Panc1 (cell line): ENCODE measurements around the gene EVI2B. TPM values are rescaled to one million over a fixed set of nuclear protein-coding genes. Genes with fewer than 3 reads are reported as not detected.

Experiments
- ATAC-seq: fragments of 200-7000 bp; cut with Tn5 transposase; 2 replicates; pipeline ENCODE4 v1.9.1; 2020; ENCODE audit warnings: mild to moderate bottlenecking, moderate library complexity
- BruUV-seq: library from RNA; stranded (reverse); fragments of 400-500 nt; replicated peaks from 2 replicates; lab custom pipeline; 2021; lab: Mats Ljungman, UMichigan
- CTCF ChIA-PET: fragments of 300-600 bp; sonication (Branson Sonifier 250); formaldehyde crosslinking; loops from one replicate; lab custom pipeline; 2022; ENCODE audit warnings: antibody characterized with exemption; lab: Charles Lee
- POLR2A ChIA-PET: fragments of 300-600 bp; sonication (Branson Sonifier 250); formaldehyde crosslinking; loops from one replicate; lab custom pipeline; 2022; ENCODE audit warnings: antibody characterized with exemption; lab: Charles Lee
- DNase-seq: peaks from one replicate; pipeline ENCODE4 v3.0.0-alpha.2; 2010; ENCODE audit warnings: low read depth, low spot score
- H3K27ac ChIP-seq: 2 replicates; pipeline ENCODE4 v1.5.1; 2011; ENCODE audit warnings: mild to moderate bottlenecking, low read length, inconsistent platforms
- H3K27me3 ChIP-seq: fragments of 200-500 bp; sonication (Bioruptor generic); 2 replicates; pipeline ENCODE4 v1.6.0; 2014; ENCODE audit warnings: low read length, inconsistent platforms; ENCODE audit not compliant: control insufficient read depth, insufficient read depth
- H3K36me3 ChIP-seq: fragments of 200-500 bp; sonication (Bioruptor generic); 2 replicates; pipeline ENCODE4 v1.5.1; 2014; ENCODE audit warnings: inconsistent platforms, mild to moderate bottlenecking, low read length, moderate library complexity; ENCODE audit not compliant: control insufficient read depth, insufficient read depth
- H3K4me1 ChIP-seq: 2 replicates; pipeline ENCODE4 v1.5.1; 2011; ENCODE audit warnings: inconsistent platforms, mild to moderate bottlenecking, low read length, moderate library complexity; ENCODE audit not compliant: control insufficient read depth, insufficient read depth
- H3K4me3 ChIP-seq, 2 experiments: 2 replicates each; pipeline ENCODE4 v1.5.1; 2011 to 2012; ENCODE audit warnings: low read depth in 2 of 2, low read length in 2 of 2, mild to moderate bottlenecking in 2 of 2, inconsistent platforms in 1 of 2, moderate library complexity in 1 of 2
- H3K9me3 ChIP-seq: fragments of 200-500 bp; sonication (Bioruptor generic); 2 replicates; pipeline ENCODE4 v1.5.1; 2014; ENCODE audit warnings: low read depth, mild to moderate bottlenecking, inconsistent platforms, low read length, moderate library complexity; ENCODE audit not compliant: control insufficient read depth, insufficient read depth
- CTCF ChIP-seq: fragments of 450-650 bp; IDR thresholded peaks from 2 replicates; pipeline ENCODE4 v1.5.1; 2017; ENCODE audit warnings: mild to moderate bottlenecking
- POLR2AphosphoS5 ChIP-seq: IDR thresholded peaks from 2 replicates; pipeline ENCODE4 v1.6.1; 2012; ENCODE audit warnings: mild to moderate bottlenecking, low read depth, low read length, moderate library complexity
- REST ChIP-seq, 2 experiments: IDR thresholded peaks; 2 replicates each; pipeline ENCODE4 v1.6.1; 2011 to 2012; ENCODE audit warnings: low read depth in 2 of 2, control low read depth in 1 of 2, low read length in 1 of 2, mild to moderate bottlenecking in 1 of 2, moderate library complexity in 1 of 2; ENCODE audit not compliant: insufficient read depth in 1 of 2
- SIN3A ChIP-seq: IDR thresholded peaks from 2 replicates; pipeline ENCODE4 v1.6.1; 2012; ENCODE audit warnings: low read depth, mild to moderate bottlenecking, low read length, moderate library complexity, borderline replicate concordance; ENCODE audit not compliant: insufficient read depth
- TCF7L2 ChIP-seq: IDR thresholded peaks from 2 replicates; pipeline ENCODE4 v1.6.1; 2011; ENCODE audit warnings: mild to moderate bottlenecking, low read depth, low read length, inconsistent platforms
- in situ Hi-C: cut with HindIII; loops from 2 replicates; pipeline ENCODE4 v1.10.0; 2016; ENCODE audit warnings: low sequenced_read_pairs, low pct_unique_long_range_greater_than_20kb
- intact Hi-C: fragments of 100-400 bp; cut with micrococcal nuclease; formaldehyde crosslinking; loops from one replicate; pipeline ENCODE4 v1.10.0; 2022; ENCODE audit not compliant: unreplicated experiment
- total RNA-seq: library from RNA; stranded (reverse); gene quantifications from one replicate; pipeline ENCODE4 v1.2.1, GENCODE V29; 2021; ENCODE audit not compliant: unreplicated experiment

The EVI2B gene
- total RNA-seq, 1 experiment from 2014 or later, result 0.08 TPM

GRCh38 chr17:31308372-31309334, 5.2 kb downstream of the EVI2B start:
- no peak for TF ChIP-seq REST (IDR thresholded peaks at IDR 0.05; ENCODE audit: insufficient read depth in 1 of 2, low read depth in 2 of 2, low read length in 1 of 2)
- no peak for TF ChIP-seq TCF7L2
- no peak for TF ChIP-seq POLR2AphosphoS5
- TF ChIP-seq SIN3A, result no peak
- no peak for TF ChIP-seq CTCF
- ATAC-seq (no peak), DNase-seq (no peak)
- ChIA-PET CTCF (no interaction called here), POLR2A (no interaction called here)
- in situ Hi-C loops (no loop called here), intact Hi-C loops (no loop called here)
- BruUV-seq, result no TSS peak
- H3K27me3 ChIP-seq, result no peaks in the 10 kb centered on the region
- no peak overlapping the region for H3K4me3 ChIP-seq
- H3K27ac ChIP-seq, result no peak overlapping the region
- no peaks in the 10 kb centered on the region for H3K9me3 ChIP-seq
- H3K4me1 ChIP-seq, result 0 out of 2 replicates have a peak, but pooled peaks cover under 1% of the 10 kb centered on the region
- no peaks in the 10 kb centered on the region for H3K36me3 ChIP-seq

GRCh38 chr17:31307640-31308039, 6.2 kb downstream of the EVI2B start:
- CTCF ChIA-PET, result no interaction called here
- Histone ChIP-seq H3K4me1 (no peaks in the 10 kb centered on the region), H3K27me3 (no peaks in the 10 kb centered on the region), H3K4me3 (no peak overlapping the region), H3K27ac (no peak overlapping the region), H3K36me3 (no peaks in the 10 kb centered on the region), H3K9me3 (no peaks in the 10 kb centered on the region)
- ATAC-seq (no peak), DNase-seq (no peak)
- intact Hi-C loops, result no loop called here
- POLR2A ChIA-PET, result no interaction called here
- in situ Hi-C loops, result no loop called here
- no TSS peak for BruUV-seq
- no peak for TF ChIP-seq REST (IDR thresholded peaks at IDR 0.05; ENCODE audit: insufficient read depth in 1 of 2, low read depth in 2 of 2, low read length in 1 of 2)
- no peak for TF ChIP-seq SIN3A
- TF ChIP-seq CTCF, result no peak
- no peak for TF ChIP-seq POLR2AphosphoS5
- no peak for TF ChIP-seq TCF7L2
